ENCODE results near the gene RNF227.
A peak's percentile ranks its signal among the peaks of the same experiment; 100 is the strongest.

RNF227 gene

DNA sequence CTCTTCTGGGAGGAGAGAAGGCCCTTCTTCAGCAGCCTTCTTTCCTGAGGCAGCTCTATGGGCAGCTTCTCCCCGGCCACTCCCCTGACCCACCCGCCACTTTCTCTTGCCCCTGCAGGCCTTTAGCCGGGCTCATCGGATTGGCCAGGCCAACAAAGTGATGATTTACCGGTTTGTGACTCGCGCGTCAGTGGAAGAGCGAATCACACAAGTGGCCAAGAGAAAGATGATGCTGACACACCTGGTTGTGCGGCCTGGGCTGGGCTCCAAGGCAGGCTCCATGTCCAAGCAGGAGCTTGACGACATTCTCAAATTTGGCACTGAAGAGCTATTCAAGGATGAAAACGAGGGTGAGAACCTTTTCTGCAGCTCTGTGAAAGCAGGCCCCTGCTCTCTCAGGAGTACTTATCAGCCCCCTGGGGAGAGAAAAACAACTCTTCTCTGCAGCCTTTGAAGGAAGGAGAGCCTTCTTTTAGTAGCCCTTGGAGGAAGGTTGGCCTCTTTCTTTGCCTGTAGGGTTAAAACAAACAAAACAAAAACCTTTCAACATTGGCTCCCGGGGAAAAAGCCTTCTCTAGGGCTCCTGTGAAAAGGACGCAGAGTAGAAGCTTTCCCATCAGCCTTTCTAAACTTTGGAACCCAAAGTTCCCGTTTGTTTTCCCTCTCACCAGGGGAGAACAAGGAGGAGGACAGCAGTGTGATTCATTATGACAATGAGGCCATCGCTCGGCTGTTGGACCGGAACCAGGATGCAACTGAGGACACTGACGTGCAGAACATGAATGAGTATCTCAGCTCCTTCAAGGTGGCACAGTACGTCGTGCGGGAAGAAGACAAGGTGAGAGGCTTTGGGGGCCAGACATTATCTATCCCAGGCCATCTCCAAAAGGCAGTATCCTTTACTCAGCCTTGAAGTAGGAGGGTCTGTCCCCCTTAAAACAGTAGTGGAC, 12.7 kb downstream of the RNF227 start:
- no peak overlapping the region for H3K4me2 ChIP-seq (ENCODE audit: low read length)
- no peak overlapping the region for H3K4ac ChIP-seq (ENCODE audit: low read depth, low read length)
- no peak overlapping the region for H2BK120ac ChIP-seq (ENCODE audit: low read depth, low read length)
- H4K8ac ChIP-seq (ENCODE audit: low read depth, low read length) = no peak overlapping the region
- no CpG with 5 or more reads among the region's 22 CpGs for WGBS (ENCODE audit: extremely low coverage, insufficient coverage, low lambda C conversion rate)
- H3K27ac ChIP-seq (ENCODE audit: low read depth, low read length) = no peak overlapping the region
- no peak overlapping the region for H3K9ac ChIP-seq (ENCODE audit: low read length)
- no peak overlapping the region for H2BK5ac ChIP-seq (ENCODE audit: low read length)
- no peak overlapping the region for H3K18ac ChIP-seq (ENCODE audit: low read length)
- no peak overlapping the region for H2AK5ac ChIP-seq (ENCODE audit: low read length)
- no peak overlapping the region for H3K23ac ChIP-seq (ENCODE audit: low read length)
- no peaks in the 10 kb centered on the region for H3K27me3 ChIP-seq (ENCODE audit: insufficient read depth, low read length, poor library complexity)
- no peak overlapping the region for H3K56ac ChIP-seq (ENCODE audit: low read length)
- no peak overlapping the region for H3K4me3 ChIP-seq (ENCODE audit: low read length)
- H4K5ac ChIP-seq (ENCODE audit: low read length) = no peak overlapping the region
- no peak overlapping the region for H2BK15ac ChIP-seq (replicated peaks; ENCODE audit: low read depth)
- H3K79me2 ChIP-seq (ENCODE audit: control insufficient read depth, insufficient read depth, low read length) = no peaks in the 10 kb centered on the region
- H3K79me1 ChIP-seq (ENCODE audit: low read length) = no peaks in the 10 kb centered on the region
- DNase-seq = peak; percentile 41
- H3K36me3 ChIP-seq (ENCODE audit: control insufficient read depth, insufficient read depth, low read length) = peaks cover 11% of the 10 kb centered on the region
- H3K4me1 ChIP-seq (ENCODE audit: control insufficient read depth, low read depth, low read length) = no peaks in the 10 kb centered on the region

DNA sequence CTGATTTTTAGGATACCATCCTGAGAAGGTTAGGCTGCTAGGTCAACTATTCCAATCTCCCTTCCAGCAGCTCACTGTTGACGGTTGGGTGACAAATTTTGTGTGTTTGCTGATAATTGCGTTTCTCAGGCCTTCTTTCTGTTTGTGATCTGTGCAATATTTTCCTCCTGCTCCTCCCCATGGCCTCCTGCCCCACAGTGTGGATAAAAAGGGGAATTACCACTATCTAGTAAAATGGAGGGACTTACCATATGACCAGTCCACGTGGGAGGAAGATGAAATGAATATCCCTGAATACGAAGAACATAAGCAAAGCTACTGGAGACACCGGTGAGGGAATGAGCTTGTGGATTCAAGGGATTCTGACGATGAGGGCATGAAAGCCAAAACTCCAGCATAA, 18.3 kb downstream of the RNF227 start:
- no CpG with 5 or more reads among the region's 6 CpGs for WGBS (ENCODE audit: extremely low coverage, insufficient coverage, low lambda C conversion rate)

DNA sequence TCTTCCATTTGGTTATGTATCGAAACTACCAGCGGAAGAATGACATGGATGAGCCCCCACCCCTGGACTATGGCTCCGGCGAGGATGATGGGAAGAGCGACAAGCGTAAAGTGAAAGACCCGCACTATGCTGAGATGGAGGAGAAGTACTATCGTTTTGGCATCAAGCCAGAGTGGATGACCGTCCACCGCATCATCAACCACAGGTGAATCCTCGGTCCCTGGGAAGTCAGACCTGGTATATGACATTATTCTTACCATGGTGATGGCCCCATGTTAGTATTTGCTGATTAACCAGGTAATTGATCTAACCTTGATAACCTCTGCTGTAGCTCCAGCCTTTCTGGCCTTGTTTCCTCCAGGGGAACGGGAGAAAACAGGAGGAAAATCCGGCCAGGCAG, 19.0 kb downstream of the RNF227 start:
- Histone ChIP-seq H3K4me1 (ENCODE audit: control insufficient read depth, low read depth, low read length) (no peaks in the 10 kb centered on the region), H2BK5ac (ENCODE audit: low read length) (no peak overlapping the region), H3K23ac (ENCODE audit: low read length) (no peak overlapping the region), H2BK120ac (ENCODE audit: low read depth, low read length) (no peak overlapping the region), H3K79me2 (ENCODE audit: control insufficient read depth, insufficient read depth, low read length) (no peaks in the 10 kb centered on the region), H3K27ac (ENCODE audit: low read depth, low read length) (no peak overlapping the region), H3K4ac (ENCODE audit: low read depth, low read length) (no peak overlapping the region), H3K36me3 (ENCODE audit: control insufficient read depth, insufficient read depth, low read length) (peaks cover 6% of the 10 kb centered on the region), H3K27me3 (ENCODE audit: insufficient read depth, low read length, poor library complexity) (no peaks in the 10 kb centered on the region), H2AK5ac (ENCODE audit: low read length) (no peak overlapping the region), H3K4me3 (ENCODE audit: low read length) (no peak overlapping the region), H3K4me2 (ENCODE audit: low read length) (no peak overlapping the region), H4K5ac (ENCODE audit: low read length) (no peak overlapping the region), H4K8ac (ENCODE audit: low read depth, low read length) (no peak overlapping the region), H2BK15ac (replicated peaks; ENCODE audit: low read depth) (no peak overlapping the region), H3K79me1 (ENCODE audit: low read length) (no peaks in the 10 kb centered on the region), H3K9ac (ENCODE audit: low read length) (no peak overlapping the region), H3K18ac (ENCODE audit: low read length) (no peak overlapping the region), H3K56ac (ENCODE audit: low read length) (no peak overlapping the region)
- DNase-seq = no peak
- WGBS (ENCODE audit: extremely low coverage, insufficient coverage, low lambda C conversion rate) = no CpG with 5 or more reads among the region's 13 CpGs

More for the DNA sequence above, 18.3 kb downstream of the RNF227 start:
- H2BK120ac ChIP-seq (ENCODE audit: low read depth, low read length) = no peak overlapping the region
- no peak overlapping the region for H3K9ac ChIP-seq (ENCODE audit: low read length)
- H3K79me2 ChIP-seq (ENCODE audit: control insufficient read depth, insufficient read depth, low read length) = no peaks in the 10 kb centered on the region
- no peak overlapping the region for H3K4me3 ChIP-seq (ENCODE audit: low read length)
- DNase-seq = no peak
- H3K36me3 ChIP-seq (ENCODE audit: control insufficient read depth, insufficient read depth, low read length) = peaks cover 9% of the 10 kb centered on the region
- no peak overlapping the region for H3K23ac ChIP-seq (ENCODE audit: low read length)
- H3K4me1 ChIP-seq (ENCODE audit: control insufficient read depth, low read depth, low read length) = no peaks in the 10 kb centered on the region
- no peaks in the 10 kb centered on the region for H3K79me1 ChIP-seq (ENCODE audit: low read length)
- no peak overlapping the region for H4K5ac ChIP-seq (ENCODE audit: low read length)
- H3K4ac ChIP-seq (ENCODE audit: low read depth, low read length) = no peak overlapping the region
- no peak overlapping the region for H3K18ac ChIP-seq (ENCODE audit: low read length)
- no peak overlapping the region for H3K56ac ChIP-seq (ENCODE audit: low read length)
- no peak overlapping the region for H4K8ac ChIP-seq (ENCODE audit: low read depth, low read length)
- H2AK5ac ChIP-seq (ENCODE audit: low read length) = no peak overlapping the region
- H2BK15ac ChIP-seq (replicated peaks; ENCODE audit: low read depth) = no peak overlapping the region
- no peak overlapping the region for H3K4me2 ChIP-seq (ENCODE audit: low read length)
- H3K27me3 ChIP-seq (ENCODE audit: insufficient read depth, low read length, poor library complexity) = no peaks in the 10 kb centered on the region
- H3K27ac ChIP-seq (ENCODE audit: low read depth, low read length) = no peak overlapping the region
- H2BK5ac ChIP-seq (ENCODE audit: low read length) = no peak overlapping the region

DNA sequence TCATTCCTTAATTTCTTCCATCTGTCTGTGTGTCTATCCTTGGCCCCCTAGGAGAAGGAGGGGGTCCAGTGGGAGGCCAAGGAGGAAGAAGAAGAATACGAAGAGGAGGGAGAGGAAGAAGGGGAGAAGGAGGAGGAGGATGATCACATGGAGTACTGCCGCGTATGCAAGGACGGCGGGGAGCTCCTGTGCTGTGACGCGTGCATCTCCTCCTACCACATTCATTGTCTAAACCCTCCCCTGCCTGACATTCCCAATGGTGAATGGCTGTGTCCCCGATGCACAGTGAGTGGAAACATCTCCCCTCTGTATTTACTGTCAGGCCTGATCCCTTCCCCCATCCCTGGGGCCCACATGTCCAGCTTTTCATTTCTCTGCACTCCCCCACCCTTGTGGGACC, 21.2 kb downstream of the RNF227 start:
- Histone ChIP-seq H3K56ac (ENCODE audit: low read length) (no peak overlapping the region), H2BK5ac (ENCODE audit: low read length) (no peak overlapping the region), H3K4me3 (ENCODE audit: low read length) (no peak overlapping the region), H3K36me3 (ENCODE audit: control insufficient read depth, insufficient read depth, low read length) (peaks cover 6% of the 10 kb centered on the region), H3K79me2 (ENCODE audit: control insufficient read depth, insufficient read depth, low read length) (no peaks in the 10 kb centered on the region), H3K79me1 (ENCODE audit: low read length) (no peaks in the 10 kb centered on the region), H3K4me1 (ENCODE audit: control insufficient read depth, low read depth, low read length) (no peaks in the 10 kb centered on the region), H3K9ac (ENCODE audit: low read length) (no peak overlapping the region), H3K4me2 (ENCODE audit: low read length) (no peak overlapping the region), H4K8ac (ENCODE audit: low read depth, low read length) (no peak overlapping the region), H3K4ac (ENCODE audit: low read depth, low read length) (no peak overlapping the region), H3K18ac (ENCODE audit: low read length) (no peak overlapping the region), H3K27me3 (ENCODE audit: insufficient read depth, low read length, poor library complexity) (no peaks in the 10 kb centered on the region), H3K27ac (ENCODE audit: low read depth, low read length) (no peak overlapping the region), H2BK120ac (ENCODE audit: low read depth, low read length) (no peak overlapping the region), H3K23ac (ENCODE audit: low read length) (no peak overlapping the region), H2BK15ac (replicated peaks; ENCODE audit: low read depth) (no peak overlapping the region), H2AK5ac (ENCODE audit: low read length) (no peak overlapping the region), H4K5ac (ENCODE audit: low read length) (no peak overlapping the region)
- DNase-seq = no peak
- WGBS (ENCODE audit: extremely low coverage, insufficient coverage, low lambda C conversion rate) = no CpG with 5 or more reads among the region's 8 CpGs

DNA sequence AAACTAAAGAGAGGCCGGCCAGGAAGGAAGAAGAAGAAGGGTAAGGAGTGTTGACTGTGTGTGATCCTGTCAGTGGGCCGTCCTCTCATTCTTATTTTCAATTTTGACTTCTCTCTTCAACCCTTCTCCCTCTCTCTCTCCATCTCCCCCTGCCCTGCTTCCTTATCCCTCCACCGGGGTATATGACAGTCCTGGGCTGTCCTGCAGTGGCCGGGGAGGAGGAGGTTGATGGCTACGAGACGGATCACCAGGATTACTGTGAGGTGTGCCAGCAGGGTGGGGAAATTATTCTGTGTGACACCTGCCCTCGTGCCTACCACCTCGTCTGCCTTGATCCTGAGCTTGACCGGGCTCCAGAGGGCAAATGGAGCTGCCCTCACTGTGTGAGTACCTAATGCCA, 21.9 kb downstream of the RNF227 start:
- no peaks in the 10 kb centered on the region for H3K4me1 ChIP-seq (ENCODE audit: control insufficient read depth, low read depth, low read length)
- H3K79me1 ChIP-seq (ENCODE audit: low read length) = no peaks in the 10 kb centered on the region
- H3K4me2 ChIP-seq (ENCODE audit: low read length) = no peak overlapping the region
- no peak overlapping the region for H3K4ac ChIP-seq (ENCODE audit: low read depth, low read length)
- H3K27ac ChIP-seq (ENCODE audit: low read depth, low read length) = no peak overlapping the region
- no peak overlapping the region for H2BK120ac ChIP-seq (ENCODE audit: low read depth, low read length)
- H4K8ac ChIP-seq (ENCODE audit: low read depth, low read length) = no peak overlapping the region
- H3K79me2 ChIP-seq (ENCODE audit: control insufficient read depth, insufficient read depth, low read length) = no peaks in the 10 kb centered on the region
- H2AK5ac ChIP-seq (ENCODE audit: low read length) = no peak overlapping the region
- H3K23ac ChIP-seq (ENCODE audit: low read length) = no peak overlapping the region
- no peak overlapping the region for H3K56ac ChIP-seq (ENCODE audit: low read length)
- H4K5ac ChIP-seq (ENCODE audit: low read length) = no peak overlapping the region
- H3K36me3 ChIP-seq (ENCODE audit: control insufficient read depth, insufficient read depth, low read length) = peaks cover 6% of the 10 kb centered on the region
- no peak overlapping the region for H2BK15ac ChIP-seq (replicated peaks; ENCODE audit: low read depth)
- H2BK5ac ChIP-seq (ENCODE audit: low read length) = no peak overlapping the region
- no peak overlapping the region for H3K4me3 ChIP-seq (ENCODE audit: low read length)
- H3K9ac ChIP-seq (ENCODE audit: low read length) = no peak overlapping the region
- no peaks in the 10 kb centered on the region for H3K27me3 ChIP-seq (ENCODE audit: insufficient read depth, low read length, poor library complexity)
- no CpG with 5 or more reads among the region's 9 CpGs for WGBS (ENCODE audit: extremely low coverage, insufficient coverage, low lambda C conversion rate)
- H3K18ac ChIP-seq (ENCODE audit: low read length) = no peak overlapping the region
- no peak for DNase-seq
